HUES64 (cell line): ENCODE measurements around the gene TIMM13.
"Not testable (repeated sequence)": the region's sequence is repeated elsewhere in the genome, so short reads cannot be mapped to it uniquely, and the experiment has no call there.

Source experiments
- H3K27ac ChIP-seq: 2 replicates; pipeline ENCODE4 v1.7.0; 2013; ENCODE audit warnings: low read depth, low read length, inconsistent platforms
- H3K27me3 ChIP-seq: 2 replicates; pipeline ENCODE4 v1.6.1; 2013; ENCODE audit warnings: mild to moderate bottlenecking, low read length; ENCODE audit not compliant: insufficient read depth
- H3K36me3 ChIP-seq: 2 replicates; pipeline ENCODE4 v1.6.1; 2013; ENCODE audit warnings: mild to moderate bottlenecking, low read length; ENCODE audit not compliant: insufficient read depth
- H3K4me1 ChIP-seq: 2 replicates; pipeline ENCODE4 v1.6.1; 2013; ENCODE audit warnings: mild to moderate bottlenecking, low read length, moderate library complexity; ENCODE audit not compliant: insufficient read depth
- H3K4me3 ChIP-seq: 2 replicates; pipeline ENCODE4 v1.5.1; 2013; ENCODE audit warnings: mild to moderate bottlenecking, low read length, moderate library complexity
- H3K9ac ChIP-seq: 2 replicates; pipeline ENCODE4 v1.6.1; 2013; ENCODE audit warnings: mild to moderate bottlenecking, low read depth, low read length
- H3K9me3 ChIP-seq: 2 replicates; pipeline ENCODE4 v1.6.1; 2013; ENCODE audit warnings: low read depth, low read length; ENCODE audit not compliant: insufficient read depth
- WGBS: fragments of 150-250, 120-280 bp; methylation state at CpG from one replicate; pipeline ENCODE4 v1.1.7; 2013; ENCODE audit warnings: missing lambda C conversion rate; 5-methylcytosine and 5-hydroxymethylcytosine counted together

Gene TIMM13

GRCh38 chr19:2410023-2410422, 17.4 kb downstream of the TIMM13 start:
- no peak overlapping the region for H3K27ac ChIP-seq
- no peaks in the 10 kb centered on the region for H3K9me3 ChIP-seq
- WGBS, result 93% methylated on average over 7 of the region's 7 CpGs
- H3K36me3 ChIP-seq, result no peaks in the 10 kb centered on the region
- H3K4me1 ChIP-seq, result no peaks in the 10 kb centered on the region
- no peaks in the 10 kb centered on the region for H3K27me3 ChIP-seq
- no peak overlapping the region for H3K9ac ChIP-seq
- no peak overlapping the region for H3K4me3 ChIP-seq

GRCh38 chr19:2409352-2409912, 18.0 kb downstream of the TIMM13 start:
- Histone ChIP-seq H3K36me3 (no peaks in the 10 kb centered on the region), H3K4me1 (no peaks in the 10 kb centered on the region), H3K27ac (no peak overlapping the region), H3K4me3 (no peak overlapping the region), H3K27me3 (no peaks in the 10 kb centered on the region), H3K9me3 (no peaks in the 10 kb centered on the region), H3K9ac (no peak overlapping the region)
- 95% methylated on average over 7 of the region's 7 CpGs for WGBS

- H3K9ac ChIP-seq, result no peak overlapping the region
- H3K9me3 ChIP-seq, result no peaks in the 10 kb centered on the region
- H3K36me3 ChIP-seq, result no peaks in the 10 kb centered on the region
- H3K4me3 ChIP-seq, result no peak overlapping the region
- no peaks in the 10 kb centered on the region for H3K4me1 ChIP-seq
- 90% methylated on average over 25 of the region's 25 CpGs for WGBS
- H3K27ac ChIP-seq, result no peak overlapping the region
- no peaks in the 10 kb centered on the region for H3K27me3 ChIP-seq
Observed at GRCh38 chr19:2408247-2408646, 19.1 kb downstream of the TIMM13 start.

- Histone ChIP-seq H3K9me3 (no peaks in the 10 kb centered on the region), H3K27me3 (no peaks in the 10 kb centered on the region), H3K27ac (no peak overlapping the region), H3K4me1 (no peaks in the 10 kb centered on the region), H3K4me3 (no peak overlapping the region), H3K36me3 (no peaks in the 10 kb centered on the region), H3K9ac (no peak overlapping the region)
- 95% methylated on average over 4 of the region's 4 CpGs for WGBS
Observed at GRCh38 chr19:2399582-2399981, 27.8 kb downstream of the TIMM13 start.

GRCh38 chr19:2398735-2399305, 28.6 kb downstream of the TIMM13 start:
- no peak overlapping the region for H3K27ac ChIP-seq
- no peak overlapping the region for H3K9ac ChIP-seq
- no peak overlapping the region for H3K4me3 ChIP-seq
- H3K27me3 ChIP-seq, result no peaks in the 10 kb centered on the region
- no peaks in the 10 kb centered on the region for H3K36me3 ChIP-seq
- H3K4me1 ChIP-seq, result no peaks in the 10 kb centered on the region
- 86% methylated on average over 14 of the region's 14 CpGs for WGBS
- no peaks in the 10 kb centered on the region for H3K9me3 ChIP-seq

GRCh38 chr19:2397173-2397572, 30.2 kb downstream of the TIMM13 start:
- H3K9me3 ChIP-seq, H3K4me3 ChIP-seq, H3K36me3 ChIP-seq, H3K4me1 ChIP-seq, H3K27me3 ChIP-seq, H3K27ac ChIP-seq, H3K9ac ChIP-seq: not testable (repeated sequence)
- 95% methylated on average over 7 of the region's 7 CpGs for WGBS

- WGBS, result 93% methylated on average over 18 of the region's 18 CpGs
- not testable (repeated sequence) for H3K27ac ChIP-seq, H3K27me3 ChIP-seq, H3K4me1 ChIP-seq, H3K9ac ChIP-seq, H3K36me3 ChIP-seq, H3K9me3 ChIP-seq, H3K4me3 ChIP-seq
Observed at GRCh38 chr19:2395293-2395829, 32.0 kb downstream of the TIMM13 start.

- no peaks in the 10 kb centered on the region for H3K9me3 ChIP-seq
- H3K4me1 ChIP-seq, result no peaks in the 10 kb centered on the region
- H3K36me3 ChIP-seq, result no peaks in the 10 kb centered on the region
- 91% methylated on average over 25 of the region's 27 CpGs for WGBS
- H3K4me3 ChIP-seq, result no peak overlapping the region
- H3K9ac ChIP-seq, result no peak overlapping the region
- H3K27me3 ChIP-seq, result no peaks in the 10 kb centered on the region
- H3K27ac ChIP-seq, result no peak overlapping the region
Observed at GRCh38 chr19:2394442-2395292, 32.7 kb downstream of the TIMM13 start.

GRCh38 chr19:2394054-2394441, 33.3 kb downstream of the TIMM13 start:
- Histone ChIP-seq H3K27ac (no peak overlapping the region), H3K9ac (no peak overlapping the region), H3K4me3 (no peak overlapping the region), H3K9me3 (no peaks in the 10 kb centered on the region), H3K27me3 (no peaks in the 10 kb centered on the region), H3K36me3 (no peaks in the 10 kb centered on the region), H3K4me1 (no peaks in the 10 kb centered on the region)
- WGBS, result 93% methylated on average over 7 of the region's 8 CpGs

GRCh38 chr19:2392899-2393298, 34.5 kb downstream of the TIMM13 start:
- WGBS, result 81% methylated on average over 8 of the region's 8 CpGs
- H3K27ac ChIP-seq, H3K27me3 ChIP-seq, H3K9me3 ChIP-seq, H3K36me3 ChIP-seq, H3K4me1 ChIP-seq, H3K9ac ChIP-seq, H3K4me3 ChIP-seq: not testable (repeated sequence)

- Histone ChIP-seq H3K9me3 (no peaks in the 10 kb centered on the region), H3K27ac (no peak overlapping the region), H3K27me3 (no peaks in the 10 kb centered on the region), H3K9ac (no peak overlapping the region), H3K4me1 (no peaks in the 10 kb centered on the region), H3K36me3 (no peaks in the 10 kb centered on the region), H3K4me3 (no peak overlapping the region)
- WGBS, result 77% methylated on average over 7 of the region's 7 CpGs
Observed at GRCh38 chr19:2392366-2392765, 35.0 kb downstream of the TIMM13 start.
